SKM-1 treated with dmso at 0.1 percent for 144 hours (cell line): ENCODE measurements around the gene TTYH2.

Experiments
- DNase-seq: peaks from one replicate; lab custom pipeline; 2025; ENCODE audit not compliant: unreplicated experiment; lab: John Stamatoyannopoulos, UW

Gene TTYH2

GRCh38 chr17:74214484-74215341 is 1.3 kb downstream of the TTYH2 start:
- no peak for DNase-seq

- DNase-seq: no peak
These were observed 2.0 kb downstream of the TTYH2 start for GRCh38 chr17:74215342-74215727.

- DNase-seq: no peak
These were observed 3.1 kb downstream of the TTYH2 start for GRCh38 chr17:74216505-74216904.

- DNase-seq: no peak
These were observed 3.8 kb downstream of the TTYH2 start for GRCh38 chr17:74217037-74217730.

- DNase-seq: no peak
These were observed 4.5 kb downstream of the TTYH2 start for GRCh38 chr17:74217888-74218287.

GRCh38 chr17:74218436-74218835 is 5.1 kb downstream of the TTYH2 start:
- no peak for DNase-seq

GRCh38 chr17:74219576-74220133 is 6.3 kb downstream of the TTYH2 start:
- DNase-seq: no peak

GRCh38 chr17:74220219-74220618 is 6.8 kb downstream of the TTYH2 start:
- no peak for DNase-seq

- no peak for DNase-seq
These were observed 7.8 kb downstream of the TTYH2 start for GRCh38 chr17:74220946-74221818.

GRCh38 chr17:74222399-74222798 is 9.0 kb downstream of the TTYH2 start:
- DNase-seq: no peak

GRCh38 chr17:74223901-74224300 is 10.5 kb downstream of the TTYH2 start:
- no peak for DNase-seq

- DNase-seq: no peak
These were observed 11.8 kb downstream of the TTYH2 start for GRCh38 chr17:74224959-74225725.

- DNase-seq: no peak
These were observed 12.9 kb downstream of the TTYH2 start for GRCh38 chr17:74226252-74226651.

GRCh38 chr17:74227271-74228080 is 14.1 kb downstream of the TTYH2 start:
- no peak for DNase-seq

- DNase-seq: no peak
These were observed 15.1 kb downstream of the TTYH2 start for GRCh38 chr17:74228306-74228978.

- no peak for DNase-seq
These were observed 17.5 kb downstream of the TTYH2 start for GRCh38 chr17:74230896-74231295.

GRCh38 chr17:74231928-74232907 is 18.8 kb downstream of the TTYH2 start:
- DNase-seq: no peak

GRCh38 chr17:74233937-74234336 is 20.6 kb downstream of the TTYH2 start:
- no peak for DNase-seq
